Fibroblast of lung (primary cell): ENCODE measurements around the gene SLC6A9. TPM values are rescaled to one million over a fixed set of nuclear protein-coding genes. Genes with fewer than 3 reads are reported as not detected.
A peak's percentile ranks its signal among the peaks of the same experiment; 100 is the strongest.

ENCODE experiments used
- DNase-seq, 2 donors: peaks; one replicate each; pipeline versions ENCODE4 v3.0.0 to v3.0.0-alpha.2; 2010; ENCODE audit warnings: low read depth in 2 of 2
- H2AFZ ChIP-seq: 2 replicates; pipeline ENCODE4 v1.5.1; 2012; ENCODE audit warnings: low read length, control low read depth, inconsistent platforms
- H3K27ac ChIP-seq: 2 replicates; pipeline ENCODE4 v1.5.1; 2011; ENCODE audit warnings: low read length, control low read depth; ENCODE audit not compliant: insufficient read depth
- H3K27me3 ChIP-seq: 2 replicates; pipeline ENCODE4 v1.5.1; 2011; ENCODE audit warnings: mild to moderate bottlenecking, low read length; ENCODE audit not compliant: control insufficient read depth, insufficient read depth
- H3K36me3 ChIP-seq: 2 replicates; pipeline ENCODE4 v1.5.1; 2011; ENCODE audit warnings: low read length; ENCODE audit not compliant: control insufficient read depth, insufficient read depth
- H3K4me1 ChIP-seq: 2 replicates; pipeline ENCODE4 v1.5.1; 2011; ENCODE audit warnings: low read length; ENCODE audit not compliant: control insufficient read depth, insufficient read depth; ENCODE audit errors: extremely low read depth
- H3K4me2 ChIP-seq: 2 replicates; pipeline ENCODE4 v1.5.1; 2011; ENCODE audit warnings: low read length, control low read depth; ENCODE audit not compliant: insufficient read depth; ENCODE audit errors: extremely low read depth
- H3K4me3 ChIP-seq, 4 experiments: fragments of 200-600 bp in 1 of 4; sonication (generic) in 1 of 4; replicated peaks in 1 of 4; 2 replicates each; pipeline ENCODE4 v1.5.1; 2011 to 2016; ENCODE audit warnings: low read length in 4 of 4, low read depth in 3 of 4, mild to moderate bottlenecking in 3 of 4, control low read depth in 2 of 4, inconsistent platforms in 1 of 4, mixed read lengths in 1 of 4; ENCODE audit not compliant: insufficient read depth in 1 of 4; ENCODE audit errors: control extremely low read depth in 1 of 4
- H3K79me2 ChIP-seq: 2 replicates; pipeline ENCODE4 v1.5.1; 2012; ENCODE audit warnings: mild to moderate bottlenecking, low read length, inconsistent platforms; ENCODE audit not compliant: control insufficient read depth, insufficient read depth
- H3K9ac ChIP-seq: 2 replicates; pipeline ENCODE4 v1.5.1; 2011; ENCODE audit warnings: mild to moderate bottlenecking, low read length, control low read depth; ENCODE audit not compliant: insufficient read depth
- H3K9me3 ChIP-seq: 2 replicates; pipeline ENCODE4 v1.5.1; 2012; ENCODE audit warnings: low read depth, low read length; ENCODE audit not compliant: control insufficient read depth, insufficient read depth
- H4K20me1 ChIP-seq: 2 replicates; pipeline ENCODE4 v1.5.1; 2011; ENCODE audit warnings: low read length; ENCODE audit not compliant: control insufficient read depth, insufficient read depth; ENCODE audit errors: extremely low read depth
- CTCF ChIP-seq, 2 donors: IDR thresholded peaks in 1 of 2; conservative IDR thresholded peaks in 1 of 2; 1 replicate in 1 of 2; 2 replicates in 1 of 2; pipeline ENCODE4 v1.5.1; 2011 to 2012; ENCODE audit warnings: low read length in 2 of 2, control low read depth in 1 of 2, inconsistent platforms in 1 of 2, low read depth in 1 of 2, mild to moderate bottlenecking in 1 of 2
- EZH2 ChIP-seq: IDR thresholded peaks from 2 replicates; pipeline ENCODE4 v1.5.1; 2012; ENCODE audit warnings: low read length, control low read depth, mild to moderate bottlenecking; ENCODE audit errors: missing control alignments
- polyA plus RNA-seq, 2 donors: library from polyadenylated mRNA; depleted of rRNA in 1 of 2; stranded (reverse) in 1 of 2; unstranded in 1 of 2; fragments of >200 nt; gene quantifications; 2 replicates each; pipeline ENCODE4 v1.2.1, GENCODE V29; 2011 to 2012; ENCODE audit warnings: missing spikeins in 1 of 2
- total RNA-seq: library from RNA; depleted of rRNA; stranded (reverse); fragments of >200 nt; gene quantifications from 2 replicates; pipeline ENCODE4 v1.2.1, GENCODE V29; 2014

SLC6A9 gene
- total and polyA plus RNA-seq, 2 donors (not counting 1 experiment from before 2014, with no cell fraction given), result 3.4 to 19.5 TPM

- no peak overlapping the region for H3K27ac ChIP-seq
- no peak overlapping the region for H3K9ac ChIP-seq
- H3K4me2 ChIP-seq, result no peak overlapping the region
- no peak for DNase-seq
- H3K36me3 ChIP-seq, result no peaks in the 10 kb centered on the region
- no peaks in the 10 kb centered on the region for H3K27me3 ChIP-seq
- H3K79me2 ChIP-seq, result no peaks in the 10 kb centered on the region
- no peaks in the 10 kb centered on the region for H4K20me1 ChIP-seq
- H3K4me3 ChIP-seq, result no peak overlapping the region
- H3K9me3 ChIP-seq, result no peaks in the 10 kb centered on the region
- no peak overlapping the region for H2AFZ ChIP-seq
- TF ChIP-seq EZH2 (no peak), CTCF (conservative IDR thresholded peaks at IDR 0.05 in 1 of 2, IDR thresholded peaks at IDR 0.05 in 1 of 2; ENCODE audit: low read depth in 1 of 2, low read length in 2 of 2) (no peak)
- peaks cover 16% of the 10 kb centered on the region for H3K4me1 ChIP-seq
Observed at GRCh38 chr1:44053394-44053793, 22.1 kb upstream of the SLC6A9 start.

- Histone ChIP-seq H3K4me1 (peaks cover 29% of the 10 kb centered on the region), H3K4me2 (peak overlapping the region; percentile 76), H3K9me3 (no peaks in the 10 kb centered on the region), H3K9ac (no peak overlapping the region), H3K27me3 (no peaks in the 10 kb centered on the region), H2AFZ (no peak overlapping the region), H3K36me3 (no peaks in the 10 kb centered on the region), H3K4me3 (peak overlapping the region in 1 of 4 experiments; percentile 1), H4K20me1 (no peaks in the 10 kb centered on the region), H3K27ac (peak overlapping the region; percentile 58), H3K79me2 (no peaks in the 10 kb centered on the region)
- no peak for DNase-seq
- TF ChIP-seq CTCF (conservative IDR thresholded peaks at IDR 0.05 in 1 of 2, IDR thresholded peaks at IDR 0.05 in 1 of 2; ENCODE audit: low read depth in 1 of 2, low read length in 2 of 2) (no peak), EZH2 (no peak)
Observed at GRCh38 chr1:44050261-44050660, 19.0 kb upstream of the SLC6A9 start.

- Histone ChIP-seq H3K9ac (no peak overlapping the region), H3K27ac (peak overlapping the region; percentile 70), H3K36me3 (no peaks in the 10 kb centered on the region)
Observed at GRCh38 chr1:44049839-44050238, 18.6 kb upstream of the SLC6A9 start.

More at GRCh38 chr1:44049839-44050238, 18.6 kb upstream of the SLC6A9 start:
- Histone ChIP-seq H3K4me1 (peaks cover 29% of the 10 kb centered on the region), H3K27me3 (no peaks in the 10 kb centered on the region), H2AFZ (no peak overlapping the region), H3K4me2 (peak overlapping the region; percentile 76), H4K20me1 (no peaks in the 10 kb centered on the region), H3K79me2 (no peaks in the 10 kb centered on the region), H3K9me3 (no peaks in the 10 kb centered on the region), H3K4me3 (no peak overlapping the region)
- TF ChIP-seq EZH2, result no peak
- TF ChIP-seq CTCF (conservative IDR thresholded peaks at IDR 0.05 in 1 of 2, IDR thresholded peaks at IDR 0.05 in 1 of 2; ENCODE audit: low read depth in 1 of 2, low read length in 2 of 2), result no peak
- peak; percentile 91 to 96 for DNase-seq
